Choroid plexus epithelial cell (primary cell): Measurements from ENCODE around the gene PSMA7.

Experiments
- DNase-seq: peaks from one replicate; pipeline ENCODE4 v3.0.0-alpha.2; 2010; ENCODE audit warnings: low read depth
- H3K4me3 ChIP-seq: 2 replicates; pipeline ENCODE4 v1.5.1; 2011; ENCODE audit warnings: low read depth, mild to moderate bottlenecking, control low read depth, low read length, moderate library complexity
- TF ChIP-seq, protein P1 (sequence below): conservative IDR thresholded peaks from 2 replicates; pipeline ENCODE4 v1.5.1; 2011; ENCODE audit warnings: low read depth, mild to moderate bottlenecking, control low read depth, inconsistent platforms, low read length, moderate library complexity

PSMA7 gene

GRCh38 chr20:62136283-62137091 lies 6.7 kb downstream of the PSMA7 start:
- no peak overlapping the region for H3K4me3 ChIP-seq
- DNase-seq, result peak; percentile 83
- TF ChIP-seq, protein P1, sequence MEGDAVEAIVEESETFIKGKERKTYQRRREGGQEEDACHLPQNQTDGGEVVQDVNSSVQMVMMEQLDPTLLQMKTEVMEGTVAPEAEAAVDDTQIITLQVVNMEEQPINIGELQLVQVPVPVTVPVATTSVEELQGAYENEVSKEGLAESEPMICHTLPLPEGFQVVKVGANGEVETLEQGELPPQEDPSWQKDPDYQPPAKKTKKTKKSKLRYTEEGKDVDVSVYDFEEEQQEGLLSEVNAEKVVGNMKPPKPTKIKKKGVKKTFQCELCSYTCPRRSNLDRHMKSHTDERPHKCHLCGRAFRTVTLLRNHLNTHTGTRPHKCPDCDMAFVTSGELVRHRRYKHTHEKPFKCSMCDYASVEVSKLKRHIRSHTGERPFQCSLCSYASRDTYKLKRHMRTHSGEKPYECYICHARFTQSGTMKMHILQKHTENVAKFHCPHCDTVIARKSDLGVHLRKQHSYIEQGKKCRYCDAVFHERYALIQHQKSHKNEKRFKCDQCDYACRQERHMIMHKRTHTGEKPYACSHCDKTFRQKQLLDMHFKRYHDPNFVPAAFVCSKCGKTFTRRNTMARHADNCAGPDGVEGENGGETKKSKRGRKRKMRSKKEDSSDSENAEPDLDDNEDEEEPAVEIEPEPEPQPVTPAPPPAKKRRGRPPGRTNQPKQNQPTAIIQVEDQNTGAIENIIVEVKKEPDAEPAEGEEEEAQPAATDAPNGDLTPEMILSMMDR, result peak; percentile 94

DNA sequence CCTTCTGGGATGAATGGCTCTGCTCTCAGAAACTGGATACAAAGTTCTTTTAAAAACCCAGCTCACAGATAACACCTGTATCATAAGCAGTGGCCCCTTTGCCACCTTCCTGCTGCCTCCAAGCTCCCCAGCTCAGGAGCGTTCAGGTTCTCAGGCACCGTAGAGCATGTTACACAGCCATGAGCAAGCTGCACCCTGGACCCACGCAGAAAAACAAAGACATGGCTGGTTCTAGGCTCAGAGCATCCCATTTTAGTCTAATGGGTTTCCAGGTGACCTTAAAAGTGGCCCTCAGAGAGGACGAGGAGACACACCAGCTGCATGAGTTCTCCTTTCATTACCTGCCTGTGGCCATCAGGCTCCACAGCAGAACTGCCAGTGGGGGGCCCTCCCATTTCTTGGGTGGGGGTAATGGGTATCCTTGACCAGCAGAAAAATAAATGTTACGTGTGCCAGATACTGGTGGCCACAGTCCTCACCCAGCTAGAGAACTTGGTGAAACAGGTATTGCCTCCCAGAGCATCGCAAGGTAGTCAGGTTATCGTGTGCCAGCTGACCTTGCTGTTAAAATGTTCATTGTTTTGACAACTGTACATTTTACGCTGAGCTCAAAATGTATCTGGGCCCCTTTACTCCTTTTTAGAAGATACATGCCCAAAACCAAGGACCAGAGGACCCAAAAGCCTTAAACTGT lies 7.5 kb downstream of the PSMA7 start:
- no peak for DNase-seq
- H3K4me3 ChIP-seq, result no peak overlapping the region
- TF ChIP-seq, protein P1, result no peak

DNA sequence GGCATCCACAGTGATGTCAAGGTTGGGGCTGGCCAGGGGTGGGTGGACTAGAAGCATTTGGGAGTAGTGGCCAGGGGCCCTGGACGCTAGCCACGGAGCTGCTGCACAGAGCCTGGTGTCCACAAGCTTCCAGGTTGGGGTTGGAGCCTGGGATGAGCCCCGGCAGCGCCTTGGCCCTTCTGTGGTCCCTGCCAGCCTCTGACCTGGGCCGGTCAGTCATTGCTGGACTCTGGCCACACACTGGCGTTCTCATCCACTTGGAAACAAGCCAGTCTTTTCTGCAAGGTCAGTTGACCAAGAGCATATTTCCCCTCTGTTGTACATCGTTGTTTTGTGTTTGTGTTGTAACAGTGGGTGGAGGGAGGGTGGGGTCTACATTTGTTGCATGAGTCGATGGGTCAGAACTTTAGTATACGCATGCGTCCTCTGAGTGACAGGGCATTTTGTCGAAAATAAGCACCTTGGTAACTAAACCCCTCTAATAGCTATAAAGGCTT lies 8.4 kb downstream of the PSMA7 start:
- TF ChIP-seq, protein P1, result no peak
- peak; percentile 70 for DNase-seq
- no peak overlapping the region for H3K4me3 ChIP-seq

DNA sequence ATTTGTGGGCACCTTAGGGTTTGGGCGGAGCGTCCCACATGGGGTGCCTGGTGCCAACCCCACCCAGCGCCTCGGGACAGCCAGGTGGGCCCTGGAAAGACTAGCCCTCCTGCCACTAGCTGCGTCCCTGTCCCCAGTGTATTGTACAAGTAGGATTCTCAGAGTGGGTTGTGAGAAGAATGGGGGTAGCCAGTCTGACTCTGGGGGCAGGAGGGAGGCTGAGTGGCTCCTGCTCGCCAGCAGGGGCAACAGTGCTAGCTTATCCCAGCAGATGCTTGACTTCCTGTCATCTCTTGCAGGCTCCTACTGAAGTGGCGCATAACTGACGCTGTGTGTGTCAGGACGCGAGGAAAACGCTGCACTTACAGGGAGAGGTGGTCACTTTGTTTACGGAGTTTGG lies 9.3 kb downstream of the PSMA7 start:
- TF ChIP-seq, protein P1, result peak; percentile 38
- no peak for DNase-seq
- H3K4me3 ChIP-seq, result no peak overlapping the region

DNA sequence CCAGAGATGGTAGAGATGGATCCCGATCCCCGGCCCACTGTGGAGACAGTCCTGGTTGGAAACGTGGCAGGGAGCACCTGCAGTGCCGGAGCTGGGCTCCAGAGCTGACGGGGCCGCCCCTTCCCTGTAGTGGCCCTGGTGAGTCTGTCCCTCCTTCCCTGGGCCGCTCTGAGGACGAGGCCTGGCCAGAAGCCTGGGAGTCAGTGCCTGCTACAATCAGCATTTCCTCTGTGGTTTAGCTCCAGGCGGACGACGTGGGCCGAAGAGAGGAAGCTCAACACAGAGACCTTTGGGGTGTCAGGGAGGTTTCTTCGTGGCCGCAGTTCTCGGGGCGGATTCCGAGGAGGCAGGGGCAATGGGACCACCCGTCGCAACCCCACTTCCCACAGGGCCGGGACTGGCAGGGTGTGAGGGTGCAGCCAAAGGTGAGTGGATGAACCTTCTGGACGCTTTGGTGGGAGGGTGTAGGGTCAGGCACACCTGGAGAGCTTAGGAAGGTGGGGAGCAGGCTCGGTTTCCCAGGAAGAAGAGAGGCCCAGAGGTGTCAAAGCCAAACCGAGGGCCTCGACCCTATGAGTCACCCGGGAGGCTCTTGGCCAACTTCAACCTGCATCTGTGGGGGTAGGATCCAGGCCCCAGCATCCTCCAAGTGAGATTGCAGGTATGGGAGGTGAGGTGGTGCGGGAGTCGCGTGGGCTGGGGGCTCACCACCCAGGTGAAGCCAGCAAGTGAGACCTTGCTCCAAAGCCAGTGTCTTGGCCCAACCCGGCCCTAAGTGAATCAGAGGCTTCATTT lies 9.9 kb downstream of the PSMA7 start:
- DNase-seq, result peak; percentile 44
- TF ChIP-seq, protein P1, result no peak
- no peak overlapping the region for H3K4me3 ChIP-seq

DNA sequence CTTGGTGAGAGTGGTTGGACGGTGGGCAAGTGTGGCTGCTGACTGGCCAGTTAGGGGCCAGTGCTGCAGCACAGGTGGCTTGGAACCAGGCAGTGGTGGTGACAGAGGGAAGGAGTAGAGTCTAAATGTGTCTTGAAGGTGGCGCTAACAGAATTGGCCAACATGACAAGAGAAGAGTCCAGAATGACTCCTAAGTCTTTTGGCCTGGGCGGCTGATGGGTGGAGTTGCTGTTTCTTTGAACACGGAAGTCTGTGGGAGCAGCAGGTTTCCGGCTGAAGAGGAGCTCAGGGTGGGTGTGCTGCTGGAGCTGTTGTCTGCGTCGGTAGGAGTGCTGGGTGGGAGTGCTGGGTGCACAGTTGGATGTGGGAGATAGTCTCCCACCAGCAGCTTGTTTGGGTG lies 10.8 kb downstream of the PSMA7 start:
- no peak overlapping the region for H3K4me3 ChIP-seq
- no peak for DNase-seq
- TF ChIP-seq, protein P1, result no peak
